Hepatic stellate cell (primary cell): Measurements from ENCODE around the gene PCCA.
"Not testable (repeated sequence)": the region's sequence is repeated elsewhere in the genome, so short reads cannot be mapped to it uniquely, and the experiment has no call there.

Experiments
- DNase-seq: peaks from one replicate; pipeline ENCODE4 v3.0.0; 2011; ENCODE audit warnings: low spot score

PCCA gene

GRCh38 chr13:100096526-100096925, 7.6 kb downstream of the PCCA start:
- no peak for DNase-seq

GRCh38 chr13:100097821-100098220, 8.9 kb downstream of the PCCA start:
- no peak for DNase-seq

- DNase-seq: no peak
These were observed 9.7 kb downstream of the PCCA start for GRCh38 chr13:100098445-100099116.

- DNase-seq: not testable (repeated sequence)
These were observed 10.2 kb downstream of the PCCA start for GRCh38 chr13:100099117-100099445.

GRCh38 chr13:100100115-100100879, 11.4 kb downstream of the PCCA start:
- DNase-seq: peak; percentile 24

GRCh38 chr13:100102042-100102441, 13.1 kb downstream of the PCCA start:
- DNase-seq: no peak

GRCh38 chr13:100106005-100106404, 17.1 kb downstream of the PCCA start:
- peak; percentile 14 for DNase-seq

- DNase-seq: no peak
These were observed 17.8 kb downstream of the PCCA start for GRCh38 chr13:100106705-100107104.

GRCh38 chr13:100108913-100109507, 20.1 kb downstream of the PCCA start:
- DNase-seq: no peak

GRCh38 chr13:100110269-100110668, 21.4 kb downstream of the PCCA start:
- no peak for DNase-seq

GRCh38 chr13:100112186-100112838, 23.4 kb downstream of the PCCA start:
- no peak for DNase-seq

- DNase-seq: no peak
These were observed 26.9 kb downstream of the PCCA start for GRCh38 chr13:100115693-100116254.

GRCh38 chr13:100124265-100124664, 35.4 kb downstream of the PCCA start:
- no peak for DNase-seq

GRCh38 chr13:100125946-100126345, 37.1 kb downstream of the PCCA start:
- no peak for DNase-seq

- no peak for DNase-seq
These were observed 39.5 kb downstream of the PCCA start for GRCh38 chr13:100128373-100128772.

- no peak for DNase-seq
These were observed 39.9 kb downstream of the PCCA start for GRCh38 chr13:100128838-100129237.

GRCh38 chr13:100129605-100130004, 40.7 kb downstream of the PCCA start:
- no peak for DNase-seq

- DNase-seq: no peak
These were observed 41.2 kb downstream of the PCCA start for GRCh38 chr13:100130092-100130491.

GRCh38 chr13:100130930-100131511, 42.1 kb downstream of the PCCA start:
- no peak for DNase-seq

GRCh38 chr13:100131863-100132574, 43.1 kb downstream of the PCCA start:
- peak; percentile 85 for DNase-seq

- no peak for DNase-seq
These were observed 50.1 kb downstream of the PCCA start for GRCh38 chr13:100138859-100139491.
